HFFc6 (cell line): ENCODE data around the gene LRRC28. TPM values are rescaled to one million over a fixed set of nuclear protein-coding genes. Genes with fewer than 3 reads are reported as not detected.

Experiments
- DNase-seq: peaks from one replicate; pipeline ENCODE4 v3.0.0-alpha.2; 2018
- H3K27ac Mint-ChIP-seq: 2 replicates; pipeline ENCODE4 v1.8.0; 2020; ENCODE audit warnings: mild to moderate bottlenecking, mixed read lengths
- H3K27me3 Mint-ChIP-seq: 2 replicates; pipeline ENCODE4 v1.8.0; 2021; ENCODE audit warnings: mild to moderate bottlenecking, moderate library complexity, mixed read lengths; ENCODE audit not compliant: insufficient read depth
- H3K36me3 Mint-ChIP-seq: 2 replicates; pipeline ENCODE4 v1.8.0; 2021; ENCODE audit warnings: low read depth, mixed read lengths
- H3K4me1 Mint-ChIP-seq: 2 replicates; pipeline ENCODE4 v1.8.0; 2020; ENCODE audit warnings: low read depth, mixed read lengths
- H3K4me3 Mint-ChIP-seq: 2 replicates; pipeline ENCODE4 v1.8.0; 2020; ENCODE audit warnings: mild to moderate bottlenecking, moderate library complexity, mixed read lengths
- H3K9me3 Mint-ChIP-seq: 2 replicates; pipeline ENCODE4 v1.8.0; 2020; ENCODE audit warnings: mild to moderate bottlenecking, mixed read lengths
- CTCF ChIP-seq: fragments of 200-600 bp; sonication (generic); IDR thresholded peaks from 2 replicates; pipeline ENCODE4 v1.5.0; 2021; ENCODE audit warnings: antibody characterized with exemption, mild to moderate bottlenecking
- total RNA-seq, 6 experiments: library from RNA; stranded (reverse); fragmentation: NEBNext Ultra II Directional; extraction: Animal tissue kit (Norgen Biotek cat#: 25700); gene quantifications; 2 replicates in 1 of 6; 3 replicates in 5 of 6; pipeline ENCODE4 v1.2.3, GENCODE V29; 2021

Gene LRRC28
- total RNA-seq, 6 experiments from 2014 or later: 11.1 to 18.4 (median 15.1) TPM

- Mint-ChIP-seq H3K9me3 (peaks cover 11% of the 10 kb centered on the region; the same call in 1 of the 2 replicates), H3K27me3 (no peaks in the 10 kb centered on the region; the same call in 1 of the 2 replicates), H3K36me3 (peaks cover 15% of the 10 kb centered on the region), H3K4me3 (no peak overlapping the region), H3K4me1 (no peaks in the 10 kb centered on the region), H3K27ac (no peak overlapping the region)
- TF ChIP-seq CTCF: peak; percentile 41; the same call in 1 of the 2 replicates
- no peak for DNase-seq
These were observed 120.2 kb downstream of the LRRC28 start for GRCh38 chr15:99371180-99372103.

- Mint-ChIP-seq H3K27ac (no peak overlapping the region), H3K9me3 (no peaks in the 10 kb centered on the region), H3K27me3 (no peaks in the 10 kb centered on the region; the same call in 1 of the 2 replicates), H3K36me3 (no peaks in the 10 kb centered on the region), H3K4me3 (no peak overlapping the region), H3K4me1 (peaks cover 6% of the 10 kb centered on the region; the same call in 1 of the 2 replicates)
- DNase-seq: no peak
- TF ChIP-seq CTCF: no peak
These were observed 133.9 kb downstream of the LRRC28 start for GRCh38 chr15:99385005-99385669.

GRCh38 chr15:99385865-99386264, 134.6 kb downstream of the LRRC28 start:
- no peaks in the 10 kb centered on the region for H3K36me3 Mint-ChIP-seq
- H3K27ac Mint-ChIP-seq: no peak overlapping the region
- H3K27me3 Mint-ChIP-seq: no peaks in the 10 kb centered on the region
- no peaks in the 10 kb centered on the region for H3K9me3 Mint-ChIP-seq
- H3K4me3 Mint-ChIP-seq: no peak overlapping the region
- TF ChIP-seq CTCF: no peak
- H3K4me1 Mint-ChIP-seq: peaks cover 6% of the 10 kb centered on the region; the same call in 1 of the 2 replicates
- no peak for DNase-seq

- Mint-ChIP-seq H3K27ac (no peak overlapping the region), H3K4me3 (no peak overlapping the region), H3K36me3 (no peaks in the 10 kb centered on the region), H3K27me3 (no peaks in the 10 kb centered on the region), H3K4me1 (peaks cover 6% of the 10 kb centered on the region; the same call in 1 of the 2 replicates), H3K9me3 (no peaks in the 10 kb centered on the region)
- DNase-seq: no peak
- TF ChIP-seq CTCF: no peak
These were observed 135.1 kb downstream of the LRRC28 start for GRCh38 chr15:99386391-99386790.

GRCh38 chr15:99387421-99388168, 136.3 kb downstream of the LRRC28 start:
- TF ChIP-seq CTCF: no peak
- Mint-ChIP-seq H3K4me1 (peaks cover 6% of the 10 kb centered on the region; the same call in 1 of the 2 replicates), H3K36me3 (peaks cover 4% of the 10 kb centered on the region), H3K9me3 (no peaks in the 10 kb centered on the region), H3K4me3 (no peak overlapping the region), H3K27me3 (no peaks in the 10 kb centered on the region), H3K27ac (no peak overlapping the region)
- DNase-seq: no peak
